Muscle of leg (tissue), 11 donors: ENCODE measurements around the gene CLCN2. TPM values are rescaled to one million over a fixed set of nuclear protein-coding genes. Genes with fewer than 3 reads are reported as not detected.

Source experiments
- DNase-seq: peaks from one replicate; pipeline ENCODE4 v3.0.0; 2013
- H3K27ac ChIP-seq: one replicate; pipeline ENCODE4 v1.5.1; 2013; ENCODE audit warnings: mild to moderate bottlenecking, low read length, control low read depth
- H3K27me3 ChIP-seq: one replicate; pipeline ENCODE4 v1.6.1; 2013; ENCODE audit warnings: low read length; ENCODE audit not compliant: control insufficient read depth, insufficient read depth
- H3K36me3 ChIP-seq: one replicate; pipeline ENCODE4 v1.6.1; 2013; ENCODE audit warnings: low read length; ENCODE audit not compliant: control insufficient read depth, insufficient read depth
- H3K4me1 ChIP-seq: one replicate; pipeline ENCODE4 v1.6.1; 2013; ENCODE audit warnings: low read length; ENCODE audit not compliant: control insufficient read depth, insufficient read depth
- H3K4me3 ChIP-seq: one replicate; pipeline ENCODE4 v1.5.1; 2013; ENCODE audit warnings: low read length, control low read depth
- H3K9me3 ChIP-seq: replicated peaks from 2 replicates; pipeline ENCODE4 v1.6.1; 2013; ENCODE audit warnings: low read depth, low read length; ENCODE audit not compliant: control insufficient read depth
- WGBS: methylation state at CpG from one replicate; pipeline ENCODE4 v1.1.5; 2013; ENCODE audit warnings: missing lambda C conversion rate; ENCODE audit not compliant: insufficient coverage; 5-methylcytosine and 5-hydroxymethylcytosine counted together
- polyA plus RNA-seq, 8 donors: library from polyadenylated mRNA; unstranded; fragments of 120-200 nt; gene quantifications; one replicate each; pipeline versions ENCODE4 v1.2.1 to v1.2.3, GENCODE V29; 2013; ENCODE audit warnings: inconsistent platforms in 1 of 8, low replicate concordance in 1 of 8; ENCODE audit not compliant: insufficient read length in 8 of 8, insufficient read depth in 1 of 8
- total RNA-seq: library from RNA; stranded (reverse); fragments of 120-200 nt; gene quantifications from one replicate; pipeline ENCODE4 v1.2.4, GENCODE V29; 2013

The CLCN2 gene
- total and polyA plus RNA-seq, 9 donors, result 2.5 to 5.3 (median 3.9) TPM

- DNase-seq, result no peak
- 81% methylated on average over 2 of the region's 11 CpGs for WGBS
- Histone ChIP-seq H3K4me1 (peaks cover 8% of the 10 kb centered on the region), H3K36me3 (peaks cover 31% of the 10 kb centered on the region), H3K27ac (no peak overlapping the region), H3K4me3 (no peak overlapping the region), H3K27me3 (no peaks in the 10 kb centered on the region), H3K9me3 (no peaks in the 10 kb centered on the region)
These were observed 8.4 kb downstream of the CLCN2 start for GRCh38 chr3:184352897-184353545.

- no peak for DNase-seq
- Histone ChIP-seq H3K4me3 (no peak overlapping the region), H3K4me1 (peaks cover 13% of the 10 kb centered on the region), H3K9me3 (no peaks in the 10 kb centered on the region), H3K27me3 (no peaks in the 10 kb centered on the region), H3K27ac (no peak overlapping the region), H3K36me3 (peaks cover 24% of the 10 kb centered on the region)
- 88% methylated on average over 12 of the region's 15 CpGs for WGBS
These were observed 9.1 kb downstream of the CLCN2 start for GRCh38 chr3:184352149-184352785.

- no peaks in the 10 kb centered on the region for H3K9me3 ChIP-seq
- H3K27me3 ChIP-seq, result no peaks in the 10 kb centered on the region
- H3K4me3 ChIP-seq, result no peak overlapping the region
- H3K27ac ChIP-seq, result no peak overlapping the region
- 27% methylated on average over 7 of the region's 9 CpGs for WGBS
- peaks cover 21% of the 10 kb centered on the region for H3K36me3 ChIP-seq
- H3K4me1 ChIP-seq, result peaks cover 13% of the 10 kb centered on the region
- DNase-seq, result no peak
These were observed 9.8 kb downstream of the CLCN2 start for GRCh38 chr3:184351511-184352148.

GRCh38 chr3:184350618-184351017 is 10.8 kb downstream of the CLCN2 start:
- Histone ChIP-seq H3K9me3 (no peaks in the 10 kb centered on the region), H3K27ac (no peak overlapping the region), H3K36me3 (peaks cover 20% of the 10 kb centered on the region), H3K4me1 (peaks cover 16% of the 10 kb centered on the region), H3K27me3 (no peaks in the 10 kb centered on the region), H3K4me3 (no peak overlapping the region)
- no peak for DNase-seq
- 87% methylated on average over 6 of the region's 6 CpGs for WGBS

GRCh38 chr3:184349563-184350470 is 11.6 kb downstream of the CLCN2 start:
- no peak overlapping the region for H3K4me3 ChIP-seq

GRCh38 chr3:184348057-184348382 is 13.4 kb downstream of the CLCN2 start:
- WGBS, result 50% methylated on average over 4 of the region's 4 CpGs
- peaks cover 23% of the 10 kb centered on the region for H3K4me1 ChIP-seq

More at GRCh38 chr3:184349563-184350470, 11.6 kb downstream of the CLCN2 start:
- H3K4me1 ChIP-seq, result peaks cover 20% of the 10 kb centered on the region
- no peaks in the 10 kb centered on the region for H3K27me3 ChIP-seq
- H3K27ac ChIP-seq, result no peak overlapping the region
- no peak for DNase-seq
- H3K9me3 ChIP-seq, result no peaks in the 10 kb centered on the region
- H3K36me3 ChIP-seq, result peaks cover 18% of the 10 kb centered on the region
- WGBS, result 82% methylated on average over 6 of the region's 10 CpGs

GRCh38 chr3:184347321-184348056 is 13.9 kb downstream of the CLCN2 start:
- DNase-seq, result peak; percentile 79
- Histone ChIP-seq H3K4me1 (peaks cover 24% of the 10 kb centered on the region), H3K27me3 (no peaks in the 10 kb centered on the region), H3K27ac (peak overlapping the region; percentile 22), H3K4me3 (no peak overlapping the region), H3K36me3 (peaks cover 32% of the 10 kb centered on the region), H3K9me3 (no peaks in the 10 kb centered on the region)
- 70% methylated on average over 8 of the region's 12 CpGs for WGBS

More at GRCh38 chr3:184348057-184348382, 13.4 kb downstream of the CLCN2 start:
- DNase-seq, result no peak
- no peak overlapping the region for H3K4me3 ChIP-seq
- no peak overlapping the region for H3K27ac ChIP-seq
- no peaks in the 10 kb centered on the region for H3K9me3 ChIP-seq
- peaks cover 28% of the 10 kb centered on the region for H3K36me3 ChIP-seq
- no peaks in the 10 kb centered on the region for H3K27me3 ChIP-seq

- Histone ChIP-seq H3K36me3 (peaks cover 32% of the 10 kb centered on the region), H3K9me3 (no peaks in the 10 kb centered on the region), H3K27me3 (no peaks in the 10 kb centered on the region), H3K27ac (no peak overlapping the region), H3K4me3 (no peak overlapping the region), H3K4me1 (peaks cover 22% of the 10 kb centered on the region)
- WGBS, result 83% methylated on average over 15 of the region's 20 CpGs
- no peak for DNase-seq
These were observed 14.8 kb downstream of the CLCN2 start for GRCh38 chr3:184346480-184347190.
